Inflammatory macrophage treated with lipopolysaccharide for 4 hours (primary cell): ENCODE results near the gene RTN3.

Source experiments
- DNase-seq: peaks from one replicate; pipeline ENCODE4 v3.0.0-alpha.2; 2020

The RTN3 gene

GRCh38 chr11:63682066-63683021 lies 1.0 kb downstream of the RTN3 start:
- peak; percentile 44 for DNase-seq

- no peak for DNase-seq
These were observed 2.1 kb downstream of the RTN3 start for GRCh38 chr11:63683133-63683991.

- DNase-seq = peak; percentile 66
These were observed 3.9 kb downstream of the RTN3 start for GRCh38 chr11:63685158-63685721.

GRCh38 chr11:63686926-63687325 lies 5.6 kb downstream of the RTN3 start:
- DNase-seq = no peak

- DNase-seq = no peak
These were observed 6.5 kb downstream of the RTN3 start for GRCh38 chr11:63687845-63688244.

GRCh38 chr11:63694596-63694995 lies 13.3 kb downstream of the RTN3 start:
- DNase-seq = peak; percentile 70

- no peak for DNase-seq
These were observed 17.9 kb downstream of the RTN3 start for GRCh38 chr11:63698976-63699733.

GRCh38 chr11:63699896-63700295 lies 18.6 kb downstream of the RTN3 start:
- no peak for DNase-seq

GRCh38 chr11:63705526-63705925 lies 24.2 kb downstream of the RTN3 start:
- DNase-seq = no peak

- no peak for DNase-seq
These were observed 27.5 kb downstream of the RTN3 start for GRCh38 chr11:63708764-63709163.

- DNase-seq = no peak
These were observed 28.1 kb downstream of the RTN3 start for GRCh38 chr11:63709336-63709884.

- no peak for DNase-seq
These were observed 29.3 kb downstream of the RTN3 start for GRCh38 chr11:63710476-63711217.

- DNase-seq = no peak
These were observed 30.5 kb downstream of the RTN3 start for GRCh38 chr11:63711838-63712237.

- DNase-seq = no peak
These were observed 32.5 kb downstream of the RTN3 start for GRCh38 chr11:63713766-63714165.

GRCh38 chr11:63716046-63716445 lies 34.7 kb downstream of the RTN3 start:
- peak; percentile 66 for DNase-seq

GRCh38 chr11:63719001-63719400 lies 37.7 kb downstream of the RTN3 start:
- DNase-seq = no peak

- no peak for DNase-seq
These were observed 38.7 kb downstream of the RTN3 start for GRCh38 chr11:63719987-63720386.

- no peak for DNase-seq
These were observed 39.3 kb downstream of the RTN3 start for GRCh38 chr11:63720611-63721010.

GRCh38 chr11:63729326-63729725 lies 48.0 kb downstream of the RTN3 start:
- no peak for DNase-seq

GRCh38 chr11:63736864-63737263 lies 55.6 kb downstream of the RTN3 start:
- no peak for DNase-seq

GRCh38 chr11:63737718-63738117 lies 56.4 kb downstream of the RTN3 start:
- DNase-seq = no peak
